OCI-LY1 (cell line): ENCODE results near the gene CCDC150.

Experiments used
- CTCF ChIP-seq: fragments of 200-600 bp; sonication (generic), shearing (Covaris generic); IDR thresholded peaks from 2 replicates; pipeline ENCODE4 v1.5.1; 2017; ENCODE audit warnings: mild to moderate bottlenecking, antibody characterized with exemption, low read length, moderate library complexity, mixed read lengths
- EZH2 ChIP-seq: fragments of 200-600 bp; sonication (generic), shearing (Covaris generic); IDR thresholded peaks from 2 replicates; pipeline ENCODE4 v1.8.0; 2017; ENCODE audit warnings: borderline replicate concordance, mixed run types, mild to moderate bottlenecking, antibody characterized with exemption, low read length, moderate library complexity, mixed read lengths

- TF ChIP-seq EZH2 (no peak), CTCF (no peak)
Observed at GRCh38 chr2:196747400-196747799, 107.9 kb downstream of the CCDC150 start.
